Gastroesophageal sphincter (tissue), 3 donors: ENCODE measurements around the gene PLEKHM3.

Experiments
- CTCF ChIP-seq, 4 experiments: fragments of 200-600 bp in 2 of 4; fragments of 450-650 bp in 2 of 4; sonication (generic) in 1 of 4; IDR thresholded peaks; one replicate each; pipeline ENCODE4 v1.5.1; 2017 to 2019; ENCODE audit warnings: antibody characterized with exemption in 4 of 4, mild to moderate bottlenecking in 2 of 4, moderate library complexity in 2 of 4
- POLR2A ChIP-seq, 2 donors: fragments of 450-650 bp; IDR thresholded peaks; one replicate each; pipeline ENCODE4 v1.6.1; 2017; ENCODE audit warnings: antibody characterized with exemption in 2 of 2, mild to moderate bottlenecking in 2 of 2, moderate library complexity in 1 of 2
- POLR2AphosphoS5 ChIP-seq: sonication (generic); formaldehyde crosslinking; IDR thresholded peaks from one replicate; pipeline ENCODE4 v1.6.1; 2017; ENCODE audit warnings: antibody characterized with exemption

GRCh38 chr2:207783514-207783913 is 241.8 kb downstream of the PLEKHM3 start:
- TF ChIP-seq CTCF (IDR thresholded peaks at IDR 0.05) (no peak), POLR2AphosphoS5 (no peak), POLR2A (IDR thresholded peaks at IDR 0.05) (no peak)
